ENCODE measurements around the gene BRCA1.

Gene BRCA1

GRCh38 chr17:43021741-43022512, 103.2 kb downstream of the BRCA1 start, which contains the start of gene VAT1:
VAT1 (minus strand) TSS chr17:43022385; CDS start chr17:43022322, 63 bp downstream.
- peaks cover 55% of the 10 kb centered on the region for H3K4me1 ChIP-seq (ENCODE audit: insufficient read depth, low read length)
- no peaks in the 10 kb centered on the region for H3K27me3 ChIP-seq (ENCODE audit: insufficient read depth, low read length)
- no peaks in the 10 kb centered on the region for H3K9me3 ChIP-seq (ENCODE audit: low read length)
- peak within 1 kb of the TSS; percentile 86 for H3K4me3 ChIP-seq (ENCODE audit: low read length)
- no peaks in the 10 kb centered on the region for H3K36me3 ChIP-seq (ENCODE audit: insufficient read depth, low read length)
- peak within 1 kb of the TSS; percentile 65 for H2AFZ ChIP-seq (ENCODE audit: low read depth, low read length)

GRCh38 chr17:43020789-43021740, 104.1 kb downstream of the BRCA1 start:
- Histone ChIP-seq H3K27me3 (ENCODE audit: insufficient read depth, low read length) (no peaks in the 10 kb centered on the region), H2AFZ (ENCODE audit: low read depth, low read length) (peak overlapping the region; percentile 65), H3K9me3 (ENCODE audit: low read length) (no peaks in the 10 kb centered on the region), H3K4me1 (ENCODE audit: insufficient read depth, low read length) (peaks cover 58% of the 10 kb centered on the region), H3K4me3 (ENCODE audit: low read length) (peak overlapping the region; percentile 86), H3K36me3 (ENCODE audit: insufficient read depth, low read length) (peaks cover 2% of the 10 kb centered on the region)

GRCh38 chr17:43020030-43020621, 105.0 kb downstream of the BRCA1 start:
- H3K9me3 ChIP-seq (ENCODE audit: low read length): no peaks in the 10 kb centered on the region
- no peak overlapping the region for H2AFZ ChIP-seq (ENCODE audit: low read depth, low read length)
- H3K4me1 ChIP-seq (ENCODE audit: insufficient read depth, low read length): peaks cover 59% of the 10 kb centered on the region
- no peaks in the 10 kb centered on the region for H3K27me3 ChIP-seq (ENCODE audit: insufficient read depth, low read length)
- H3K4me3 ChIP-seq (ENCODE audit: low read length): no peak overlapping the region
- peaks cover 8% of the 10 kb centered on the region for H3K36me3 ChIP-seq (ENCODE audit: insufficient read depth, low read length)

DNA sequence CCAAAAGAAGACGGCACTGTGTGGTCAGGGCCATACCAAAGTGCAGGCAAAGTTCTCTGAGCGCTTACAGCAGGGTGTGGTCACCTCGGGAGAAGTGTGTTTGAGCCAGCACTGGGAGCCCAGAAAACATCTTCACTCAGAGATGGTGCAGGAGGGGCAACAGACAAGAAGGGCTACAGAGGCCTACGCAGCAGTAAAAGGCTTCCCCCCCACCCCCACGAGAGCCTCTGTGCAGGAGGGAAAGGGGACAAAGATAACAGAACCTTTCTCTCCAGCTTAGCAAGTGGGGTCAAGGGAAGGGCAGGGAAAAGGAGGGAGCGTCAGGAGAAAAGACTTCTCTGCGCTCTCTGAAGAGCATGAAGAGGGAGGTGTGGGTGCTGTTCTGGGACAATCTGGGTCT, 105.7 kb downstream of the BRCA1 start:
- Histone ChIP-seq H3K36me3 (ENCODE audit: insufficient read depth, low read length) (peaks cover 9% of the 10 kb centered on the region), H3K4me1 (ENCODE audit: insufficient read depth, low read length) (peaks cover 58% of the 10 kb centered on the region), H3K4me3 (ENCODE audit: low read length) (no peak overlapping the region), H3K9me3 (ENCODE audit: low read length) (no peaks in the 10 kb centered on the region), H2AFZ (ENCODE audit: low read depth, low read length) (no peak overlapping the region), H3K27me3 (ENCODE audit: insufficient read depth, low read length) (no peaks in the 10 kb centered on the region)

DNA sequence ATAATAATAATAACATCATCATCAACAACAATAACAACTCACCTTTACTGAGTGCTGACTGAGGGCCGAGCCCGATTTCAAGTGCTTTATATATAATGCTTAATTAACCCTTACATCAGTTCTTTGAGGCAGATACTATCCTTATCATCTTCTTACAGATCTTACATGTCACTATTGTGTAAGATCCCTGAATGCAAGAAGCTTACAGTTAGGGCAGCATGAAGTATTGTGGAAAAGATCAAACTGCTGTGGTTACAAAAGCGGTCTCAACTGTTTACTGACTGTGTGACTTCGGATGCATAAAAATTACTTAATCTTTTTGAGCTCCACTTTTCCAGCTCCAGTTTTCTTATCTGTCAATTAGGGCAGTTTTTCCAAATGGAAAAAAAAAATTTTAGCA, 106.2 kb downstream of the BRCA1 start:
- no peak overlapping the region for H2AFZ ChIP-seq (ENCODE audit: low read depth, low read length)
- H3K9me3 ChIP-seq (ENCODE audit: low read length): no peaks in the 10 kb centered on the region
- H3K36me3 ChIP-seq (ENCODE audit: insufficient read depth, low read length): peaks cover 9% of the 10 kb centered on the region
- H3K4me1 ChIP-seq (ENCODE audit: insufficient read depth, low read length): peaks cover 58% of the 10 kb centered on the region
- no peaks in the 10 kb centered on the region for H3K27me3 ChIP-seq (ENCODE audit: insufficient read depth, low read length)
- no peak overlapping the region for H3K4me3 ChIP-seq (ENCODE audit: low read length)

GRCh38 chr17:43018008-43018853, 106.9 kb downstream of the BRCA1 start:
- no peak overlapping the region for H2AFZ ChIP-seq (ENCODE audit: low read depth, low read length)
- H3K27me3 ChIP-seq (ENCODE audit: insufficient read depth, low read length): no peaks in the 10 kb centered on the region
- H3K9me3 ChIP-seq (ENCODE audit: low read length): no peaks in the 10 kb centered on the region
- no peak overlapping the region for H3K4me3 ChIP-seq (ENCODE audit: low read length)
- H3K36me3 ChIP-seq (ENCODE audit: insufficient read depth, low read length): peaks cover 9% of the 10 kb centered on the region
- H3K4me1 ChIP-seq (ENCODE audit: insufficient read depth, low read length): peaks cover 58% of the 10 kb centered on the region

DNA sequence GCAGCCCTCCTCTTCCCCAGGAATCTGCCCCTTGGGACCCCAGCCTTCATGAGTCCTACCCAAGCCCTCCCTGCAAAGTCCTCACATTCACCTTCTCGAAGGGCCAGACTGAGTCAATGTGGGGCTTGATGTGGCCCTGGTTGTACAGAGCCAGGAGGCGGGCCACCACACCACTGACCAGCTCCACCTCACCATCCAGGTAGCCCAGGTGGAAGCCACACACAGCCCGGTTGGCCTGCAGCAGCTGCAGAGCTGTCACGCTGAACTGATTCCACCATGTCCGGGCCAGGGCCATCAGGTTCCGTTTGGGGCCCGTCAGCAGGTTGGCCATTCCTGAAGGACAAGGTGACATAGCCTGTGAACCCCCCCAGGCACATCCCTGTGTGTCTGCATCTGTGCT, 108.9 kb downstream of the BRCA1 start:
- H3K4me1 ChIP-seq (ENCODE audit: insufficient read depth, low read length): peaks cover 52% of the 10 kb centered on the region
- no peak overlapping the region for H3K4me3 ChIP-seq (ENCODE audit: low read length)
- H3K9me3 ChIP-seq (ENCODE audit: low read length): no peaks in the 10 kb centered on the region
- no peaks in the 10 kb centered on the region for H3K27me3 ChIP-seq (ENCODE audit: insufficient read depth, low read length)
- H2AFZ ChIP-seq (ENCODE audit: low read depth, low read length): no peak overlapping the region
- peaks cover 9% of the 10 kb centered on the region for H3K36me3 ChIP-seq (ENCODE audit: insufficient read depth, low read length)

GRCh38 chr17:43015579-43015978, 109.6 kb downstream of the BRCA1 start:
- no peaks in the 10 kb centered on the region for H3K9me3 ChIP-seq (ENCODE audit: low read length)
- H3K27me3 ChIP-seq (ENCODE audit: insufficient read depth, low read length): no peaks in the 10 kb centered on the region
- peaks cover 47% of the 10 kb centered on the region for H3K4me1 ChIP-seq (ENCODE audit: insufficient read depth, low read length)
- no peak overlapping the region for H2AFZ ChIP-seq (ENCODE audit: low read depth, low read length)
- no peak overlapping the region for H3K4me3 ChIP-seq (ENCODE audit: low read length)
- H3K36me3 ChIP-seq (ENCODE audit: insufficient read depth, low read length): peaks cover 9% of the 10 kb centered on the region

DNA sequence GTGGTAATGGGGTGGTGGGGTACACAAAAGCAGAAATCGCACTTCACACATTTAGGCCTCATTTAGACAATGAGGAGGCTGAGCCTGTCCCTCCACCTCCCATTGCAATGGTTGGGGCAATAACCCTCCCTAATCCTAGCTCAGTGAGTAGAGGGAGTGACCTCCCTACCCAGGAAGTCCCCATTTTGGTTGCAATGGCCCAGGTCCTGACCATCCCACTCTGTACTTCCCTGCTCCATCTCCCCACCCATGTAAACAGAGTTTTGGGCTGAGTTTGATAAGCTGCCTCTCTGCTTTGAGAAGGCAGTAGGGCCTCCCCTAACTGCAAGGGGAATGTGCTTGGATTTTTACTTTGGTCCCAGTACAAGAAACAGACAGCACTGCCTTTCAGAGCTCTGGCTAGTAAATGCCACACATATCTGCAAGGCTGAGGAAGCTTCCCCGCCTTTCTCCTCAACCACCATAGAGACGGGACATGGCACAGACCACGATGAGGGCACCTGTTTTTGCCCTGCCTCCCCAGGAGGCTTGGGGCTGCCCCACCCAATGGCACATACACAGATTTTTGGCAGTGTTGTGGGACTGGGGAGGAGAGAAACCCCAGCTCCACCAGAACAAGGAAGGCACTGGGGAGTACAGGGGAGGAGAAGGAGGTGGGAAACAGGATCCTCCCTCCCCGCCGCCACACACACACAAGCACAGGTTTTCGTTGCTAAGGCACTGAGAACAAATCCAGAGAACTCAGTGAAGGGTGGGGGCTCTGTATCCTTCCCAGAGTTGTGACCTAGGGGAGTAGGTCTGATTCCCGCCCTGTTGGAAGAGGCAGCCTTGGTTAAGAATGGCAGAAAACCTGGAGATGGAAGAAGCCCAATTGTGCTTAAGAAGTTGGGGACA, 110.3 kb downstream of the BRCA1 start:
- Histone ChIP-seq H3K36me3 (ENCODE audit: insufficient read depth, low read length) (peaks cover 9% of the 10 kb centered on the region), H2AFZ (ENCODE audit: low read depth, low read length) (no peak overlapping the region), H3K9me3 (ENCODE audit: low read length) (no peaks in the 10 kb centered on the region), H3K4me3 (ENCODE audit: low read length) (no peak overlapping the region), H3K4me1 (ENCODE audit: insufficient read depth, low read length) (peaks cover 42% of the 10 kb centered on the region), H3K27me3 (ENCODE audit: insufficient read depth, low read length) (no peaks in the 10 kb centered on the region)

GRCh38 chr17:43014020-43014648, 111.0 kb downstream of the BRCA1 start:
- peaks cover 9% of the 10 kb centered on the region for H3K36me3 ChIP-seq (ENCODE audit: insufficient read depth, low read length)
- H3K27me3 ChIP-seq (ENCODE audit: insufficient read depth, low read length): no peaks in the 10 kb centered on the region
- H2AFZ ChIP-seq (ENCODE audit: low read depth, low read length): no peak overlapping the region
- no peaks in the 10 kb centered on the region for H3K9me3 ChIP-seq (ENCODE audit: low read length)
- H3K4me3 ChIP-seq (ENCODE audit: low read length): no peak overlapping the region
- peaks cover 34% of the 10 kb centered on the region for H3K4me1 ChIP-seq (ENCODE audit: insufficient read depth, low read length)

DNA sequence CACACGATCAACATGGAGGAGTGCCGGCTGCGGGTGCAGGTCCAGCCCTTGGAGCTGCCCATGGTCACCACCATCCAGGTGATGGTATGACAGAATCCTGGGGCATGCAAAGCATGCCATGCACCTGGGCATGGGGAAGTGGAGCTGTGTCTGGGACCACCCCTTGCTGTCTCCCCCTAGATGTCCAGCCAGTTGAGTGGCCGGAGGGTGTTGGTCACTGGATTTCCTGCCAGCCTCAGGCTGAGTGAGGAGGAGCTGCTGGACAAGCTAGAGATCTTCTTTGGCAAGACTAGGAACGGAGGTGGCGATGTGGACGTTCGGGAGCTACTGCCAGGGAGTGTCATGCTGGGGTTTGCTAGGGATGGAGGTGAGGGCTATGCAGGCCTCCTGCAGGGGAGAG, 111.9 kb downstream of the BRCA1 start:
- Histone ChIP-seq H3K27me3 (ENCODE audit: insufficient read depth, low read length) (no peaks in the 10 kb centered on the region), H2AFZ (ENCODE audit: low read depth, low read length) (no peak overlapping the region), H3K4me1 (ENCODE audit: insufficient read depth, low read length) (peaks cover 26% of the 10 kb centered on the region), H3K9me3 (ENCODE audit: low read length) (no peaks in the 10 kb centered on the region), H3K36me3 (ENCODE audit: insufficient read depth, low read length) (peaks cover 9% of the 10 kb centered on the region), H3K4me3 (ENCODE audit: low read length) (no peak overlapping the region)
